Heart left ventricle (tissue), 16 donors: ENCODE measurements around the gene PDE11A. TPM values are rescaled to one million over a fixed set of nuclear protein-coding genes. Genes with fewer than 3 reads are reported as not detected.
A peak's percentile ranks its signal among the peaks of the same experiment; 100 is the strongest.

Experiments
- ATAC-seq, 4 donors: fragments of 200-7000 bp; cut with Tn5 transposase; one replicate each; pipeline ENCODE4 v1.9.1; 2020 to 2022; ENCODE audit warnings: moderate library complexity in 4 of 4, mild to moderate bottlenecking in 3 of 4, moderate number of reproducible peaks in 1 of 4
- DNase-seq, 5 donors: peaks; one replicate each; pipeline ENCODE4 v3.0.0-alpha.2; 2020
- H3K27ac ChIP-seq, 12 donors: fragments of 200-600 bp; sonication (generic) in 4 of 12; one replicate each; pipeline versions ENCODE4 v1.5.0 to v1.8.0; 2016 to 2022; ENCODE audit warnings: mild to moderate bottlenecking in 2 of 12
- H3K27me3 ChIP-seq, 9 donors: fragments of 200-600 bp; sonication (generic) in 2 of 9; one replicate each; pipeline versions ENCODE4 v1.5.1 to v1.8.0; 2016 to 2022; ENCODE audit warnings: mild to moderate bottlenecking in 3 of 9
- H3K36me3 ChIP-seq, 9 donors: fragments of 200-600 bp; sonication (generic) in 2 of 9; one replicate each; pipeline versions ENCODE4 v1.5.0 to v1.8.0; 2018 to 2022; ENCODE audit warnings: mild to moderate bottlenecking in 2 of 9
- H3K4me1 ChIP-seq, 12 donors: fragments of 200-600 bp; sonication (generic) in 4 of 12; one replicate each; pipeline versions ENCODE4 v1.5.0 to v1.8.0; 2016 to 2022; ENCODE audit warnings: mild to moderate bottlenecking in 3 of 12
- H3K4me3 ChIP-seq, 12 donors: fragments of 200-600 bp; sonication (generic) in 4 of 12; one replicate each; pipeline versions ENCODE4 v1.5.0 to v1.8.0; 2017 to 2022; ENCODE audit warnings: mild to moderate bottlenecking in 9 of 12, moderate library complexity in 4 of 12
- H3K9me3 ChIP-seq, 12 donors: fragments of 200-600 bp; sonication (generic) in 4 of 12; one replicate each; pipeline versions ENCODE4 v1.5.0 to v1.8.0; 2016 to 2022; ENCODE audit warnings: mild to moderate bottlenecking in 1 of 12
- CTCF ChIP-seq, 12 donors: fragments of 200-600 bp; sonication (generic) in 4 of 12; IDR thresholded peaks; one replicate each; pipeline versions ENCODE4 v1.5.0 to v1.8.0; 2018 to 2022; ENCODE audit warnings: antibody characterized with exemption in 12 of 12, mild to moderate bottlenecking in 5 of 12
- POLR2A ChIP-seq, 2 donors: fragments of 450-650 bp; IDR thresholded peaks; one replicate each; pipeline ENCODE4 v1.6.1; 2017; ENCODE audit warnings: antibody characterized with exemption in 2 of 2, mild to moderate bottlenecking in 2 of 2, moderate library complexity in 2 of 2
- WGBS, 4 donors: extraction: QIAGEN DNeasy Blood & Tissue Kit in 2 of 4; methylation state at CpG; one replicate each; pipeline versions ENCODE4 v1.1.5 to v1.1.7; 2013 to 2018; 5-methylcytosine and 5-hydroxymethylcytosine counted together
- intact Hi-C, 10 donors: fragments of 100-400 bp; cut with DNase I; formaldehyde crosslinking; loops; one replicate each; pipeline versions ENCODE4 v1.11.1 to v1.14.2; 2022
- polyA plus RNA-seq, 2 donors: library from polyadenylated mRNA; stranded (reverse); fragments of 200-250 nt; gene quantifications; one replicate each; pipeline ENCODE4 v1.2.3, GENCODE V29; 2013
- total RNA-seq, 9 donors: library from RNA; depleted of rRNA in 2 of 9; stranded (reverse); fragments of >200 nt in 2 of 9; fragmentation: NEBNext Ultra II Directional in 3 of 9; extraction: Animal tissue kit (Norgen Biotek cat#: 25700) in 3 of 9; gene quantifications; one replicate each; pipeline versions ENCODE4 v1.1.0 to v1.2.4, GENCODE V29; 2016 to 2023
- donor health status: ischemic (EF 13 %, LVEDD 7.1; RV severe dilation, severe dysfunction).
- donor health status: healthy with polysubstance abuse.
- donor health status: DM: no; HTN: yes; CAD: no.
- donor health status: DM: no; HTN: no; CAD: no.
- donor health status: ischemic (EF 25% LVEDD 6.9; RV normal size, moderate dysfunction).
- donor health status: ischemic (EF 25% LVEDD 5.7; RV mildly dilated, moderate dysfunction).
- donor health status: healthy.
- donor health status: DM: yes; HTN: yes; CAD: no.
- donor health status: ischemic (EF 35%, LVEDD 5.7; RV mildly dilated, moderate dysfunction).
- donor health status: nonischemic (EF 11% LVEDD 7.7; RV severe dilation, severe dysfunction).
- donor health status: DM: yes; HTN: yes; CAD: no.
- donor health status: PGD.
- donor health status: ischemic (EF 29% LVEDD 5.4; RV normal size, mild dysfunction).
- donor health status: nonischemic (EF 23%, LVEDD 6.1; RV moderate dilation, normal function).

The PDE11A gene
- total and polyA plus RNA-seq, 11 donors, result 0.24 to 2.9 (median 0.88) TPM

GRCh38 chr2:178115271-178115670 lies 42.7 kb upstream of the PDE11A start:
- intact Hi-C loops, result loop anchor here in 3 of 10 donors (10.0 kb wide), 4 partner anchors 160 to 410 kb away; no protein-coding TSS in a partner anchor
- no peak for ATAC-seq
- no peaks in the 10 kb centered on the region for H3K27me3 ChIP-seq

GRCh38 chr2:178114462-178114861 lies 41.9 kb upstream of the PDE11A start:
- Histone ChIP-seq H3K27ac (no peak overlapping the region), H3K9me3 (no peaks in the 10 kb centered on the region), H3K27me3 (no peaks in the 10 kb centered on the region), H3K4me1 (peaks cover 0 to 26% (median 10%) of the 10 kb centered on the region in 12 donors), H3K4me3 (no peak overlapping the region), H3K36me3 (peaks cover 0 to 40% (median 26%) of the 10 kb centered on the region in 9 donors)
- intact Hi-C loops, result loop anchor here in 7 of 10 donors (5.0 to 10.0 kb wide), 9 partner anchors 158 to 410 kb away; no protein-coding TSS in a partner anchor
- DNase-seq (no peak), ATAC-seq (no peak)
- TF ChIP-seq POLR2A (IDR thresholded peaks at IDR 0.05) (no peak), CTCF (IDR thresholded peaks at IDR 0.05) (no peak)
- WGBS, 4 donors, result 84 to 96% (median 86%) methylated on average over 2 of the region's 2 CpGs

More at GRCh38 chr2:178115271-178115670, 42.7 kb upstream of the PDE11A start:
- TF ChIP-seq POLR2A (IDR thresholded peaks at IDR 0.05) (no peak), CTCF (IDR thresholded peaks at IDR 0.05) (no peak)
- no peaks in the 10 kb centered on the region for H3K9me3 ChIP-seq
- H3K4me3 ChIP-seq, result no peak overlapping the region
- H3K4me1 ChIP-seq, result peaks cover 0 to 26% (median 10%) of the 10 kb centered on the region in 12 donors
- peaks cover 0 to 48% (median 34%) of the 10 kb centered on the region in 9 donors for H3K36me3 ChIP-seq
- DNase-seq, result no peak
- H3K27ac ChIP-seq, result no peak overlapping the region

GRCh38 chr2:178112202-178113152 lies 39.9 kb upstream of the PDE11A start, which contains the start of gene RBM45:
Gene RBM45, plus strand, starts transcription at chr2:178112437. Its CDS starts 110 bp downstream, at chr2:178112547.
- Histone ChIP-seq H3K36me3 (peaks cover 0 to 20% (median 8%) of the 10 kb centered on the region in 9 donors), H3K9me3 (no peaks in the 10 kb centered on the region), H3K27ac (peak within 1 kb of the TSS; percentile 49 to 89 (median 79)), H3K4me1 (peaks cover 0 to 26% (median 10%) of the 10 kb centered on the region in 12 donors), H3K4me3 (peak within 1 kb of the TSS; percentile 63 to 98 (median 92)), H3K27me3 (no peaks in the 10 kb centered on the region)
- ATAC-seq, result peak; percentile 95 to 99 (median 99)
- DNase-seq, result peak; percentile 85 to 96 (median 93)
- 0 to 1% (median 1%) methylated on average over 29 to 60 of the region's 60 CpGs for WGBS, 4 donors
- TF ChIP-seq CTCF (IDR thresholded peaks at IDR 0.05) (peak; percentile 96 to 99 (median 98)), POLR2A (IDR thresholded peaks at IDR 0.05) (peak in 1 of 2 donors; percentile 52)
- intact Hi-C loops, result loop anchor here in 8 of 10 donors (2.0 to 10.0 kb wide), 10 partner anchors 160 to 412 kb away; no protein-coding TSS in a partner anchor

- WGBS, 4 donors, result 97 to 100% (median 100%) methylated on average over 1 of the region's 1 CpG
- DNase-seq (no peak), ATAC-seq (no peak)
- Histone ChIP-seq H3K36me3 (peaks cover 0 to 12% (median 6%) of the 10 kb centered on the region in 9 donors), H3K27ac (peak overlapping the region in 5 of 12 donors; percentile 70 to 83 (median 79)), H3K9me3 (no peaks in the 10 kb centered on the region), H3K4me1 (peaks cover 0 to 26% (median 10%) of the 10 kb centered on the region in 12 donors), H3K27me3 (no peaks in the 10 kb centered on the region), H3K4me3 (peak overlapping the region in 7 of 12 donors; percentile 64 to 98 (median 93))
- intact Hi-C loops, result loop anchor here in 8 of 10 donors (2.0 to 10.0 kb wide), 10 partner anchors 161 to 413 kb away; no protein-coding TSS in a partner anchor
- no peak for TF ChIP-seq CTCF (IDR thresholded peaks at IDR 0.05)
- no peak for TF ChIP-seq POLR2A (IDR thresholded peaks at IDR 0.05)
These were observed 39.2 kb upstream of the PDE11A start for GRCh38 chr2:178111743-178112142.
